HepG2 (cell line): ENCODE results near the gene KRTAP10-5. TPM values are rescaled to one million over a fixed set of nuclear protein-coding genes. Genes with fewer than 3 reads are reported as not detected.
A peak's percentile ranks its signal among the peaks of the same experiment; 100 is the strongest.

Experiments used
- ARNT2 ChIP-seq: sonication (generic); formaldehyde crosslinking; IDR thresholded peaks from 2 replicates; pipeline ENCODE4 v1.8.0; 2022; ENCODE audit warnings: mild to moderate bottlenecking, low read depth, missing genetic modification reagents, moderate library complexity
- ATAD3A ChIP-seq: sonication (generic); formaldehyde crosslinking; IDR thresholded peaks from 2 replicates; pipeline ENCODE4 v1.4.0; 2020; ENCODE audit warnings: missing genetic modification reagents
- CCDC6 ChIP-seq: sonication (generic); formaldehyde crosslinking; IDR thresholded peaks from 2 replicates; pipeline ENCODE4 v1.8.1; 2022; ENCODE audit warnings: mild to moderate bottlenecking, missing genetic modification reagents, moderate library complexity
- GATA4 ChIP-seq: sonication (generic); IDR thresholded peaks from 2 replicates; pipeline ENCODE4 v1.6.1; 2016; ENCODE audit warnings: antibody characterized with exemption, low read depth, borderline replicate concordance
- HNRNPUL1 ChIP-seq: fragments of 200-400 bp; formaldehyde crosslinking; IDR thresholded peaks from 2 replicates; pipeline ENCODE4 v1.6.1; 2017; ENCODE audit warnings: low read depth, mild to moderate bottlenecking, low read length, moderate library complexity
- MXD3 ChIP-seq: IDR thresholded peaks from 2 replicates; pipeline ENCODE4 v1.6.1; 2016; ENCODE audit warnings: mild to moderate bottlenecking, missing biosample characterization, missing genetic modification reagents
- NFE2L1 ChIP-seq: sonication (generic); formaldehyde crosslinking; IDR thresholded peaks from 2 replicates; pipeline ENCODE4 v1.4.0; 2020; ENCODE audit warnings: missing genetic modification reagents, mild to moderate bottlenecking, borderline replicate concordance
- NR2F6 ChIP-seq, 2 experiments: IDR thresholded peaks; 2 replicates each; pipeline ENCODE4 v1.6.1; 2016; ENCODE audit warnings: antibody characterized with exemption in 1 of 2, mild to moderate bottlenecking in 1 of 2
- POGZ ChIP-seq: sonication (generic); formaldehyde crosslinking; IDR thresholded peaks from 2 replicates; pipeline ENCODE4 v1.4.0; 2020; ENCODE audit warnings: mild to moderate bottlenecking, missing genetic modification reagents
- ZC3H13 ChIP-seq: sonication (generic); formaldehyde crosslinking; IDR thresholded peaks from 2 replicates; pipeline ENCODE4 v1.8.1; 2023; ENCODE audit warnings: mild to moderate bottlenecking, missing genetic modification reagents, moderate library complexity
- ZFAT ChIP-seq: sonication (generic); formaldehyde crosslinking; conservative IDR thresholded peaks from 2 replicates; pipeline ENCODE4 v1.8.1; 2023; ENCODE audit warnings: missing genetic modification reagents, inconsistent platforms
- ZFP36L2 ChIP-seq: sonication (generic); formaldehyde crosslinking; IDR thresholded peaks from 2 replicates; pipeline ENCODE4 v1.4.0; 2020; ENCODE audit warnings: missing genetic modification reagents
- ZFY ChIP-seq: sonication (generic); formaldehyde crosslinking; IDR thresholded peaks from 2 replicates; pipeline ENCODE4 v1.4.0; 2020; ENCODE audit warnings: missing genetic modification reagents
- ZHX1 ChIP-seq: sonication (generic); formaldehyde crosslinking; IDR thresholded peaks from 2 replicates; pipeline ENCODE4 v1.8.1; 2022; ENCODE audit warnings: low read depth, mild to moderate bottlenecking, missing genetic modification reagents
- ZNF101 ChIP-seq: sonication (generic); formaldehyde crosslinking; IDR thresholded peaks from 2 replicates; pipeline ENCODE4 v1.4.0; 2020; ENCODE audit warnings: mild to moderate bottlenecking, low read depth, missing genetic modification reagents, borderline replicate concordance
- ZNF296 ChIP-seq: sonication (generic); formaldehyde crosslinking; conservative IDR thresholded peaks from 2 replicates; pipeline ENCODE4 v1.5.0; 2020; ENCODE audit warnings: mild to moderate bottlenecking, missing genetic modification reagents
- ZNF543 ChIP-seq: sonication (generic); formaldehyde crosslinking; IDR thresholded peaks from 2 replicates; pipeline ENCODE4 v1.4.0; 2020; ENCODE audit warnings: mild to moderate bottlenecking, missing genetic modification reagents
- ZNF572 ChIP-seq: sonication (generic); formaldehyde crosslinking; IDR thresholded peaks from 2 replicates; pipeline ENCODE4 v1.5.1; 2020; ENCODE audit warnings: mild to moderate bottlenecking, missing genetic modification reagents
- ZNF670 ChIP-seq: sonication (generic); formaldehyde crosslinking; IDR thresholded peaks from 2 replicates; pipeline ENCODE4 v1.8.0; 2022; ENCODE audit warnings: mild to moderate bottlenecking, missing genetic modification reagents, borderline replicate concordance
- ZNF775 ChIP-seq: sonication (generic); formaldehyde crosslinking; IDR thresholded peaks from 2 replicates; pipeline ENCODE4 v1.4.0; 2020; ENCODE audit warnings: missing genetic modification reagents, mild to moderate bottlenecking, moderate library complexity, borderline replicate concordance
- ZSCAN30 ChIP-seq: sonication (generic); formaldehyde crosslinking; IDR thresholded peaks from 2 replicates; pipeline ENCODE4 v1.5.0; 2020; ENCODE audit warnings: mild to moderate bottlenecking, missing genetic modification reagents
- polyA plus RNA-seq, 8 experiments: library from polyadenylated mRNA; depleted of rRNA in 3 of 8; stranded (reverse) in 7 of 8; unstranded in 1 of 8; fragments of >200 nt; fragmentation: Illumina TruSeq in 4 of 8; extraction: Trizol in 4 of 8; gene quantifications; 2 replicates each; pipeline versions ENCODE4 v1.2.1 to v1.2.3, GENCODE V29; 2011 to 2016; ENCODE audit warnings: low read depth in 4 of 8, missing spikeins in 1 of 8, mixed read lengths in 1 of 8; ENCODE audit not compliant: insufficient read depth in 1 of 8
- total RNA-seq, 5 experiments: library from RNA; depleted of rRNA; stranded (reverse); fragments of >200 nt; fragmentation: Illumina TruSeq; extraction: Trizol; gene quantifications; 2 replicates each; pipeline ENCODE4 v1.2.3, GENCODE V29; 2016; ENCODE audit warnings: low read depth in 1 of 5
- TF ChIP-seq, protein P1 (sequence below): sonication (generic); formaldehyde crosslinking; IDR thresholded peaks from 2 replicates; pipeline ENCODE4 v1.4.0; 2020; ENCODE audit warnings: mild to moderate bottlenecking, missing genetic modification reagents

KRTAP10-5 gene
- total and polyA plus RNA-seq, 2 of the 13 experiments (the other 11 are each of a cell fraction or from before 2014, with no cell fraction given), result not detected

DNA sequence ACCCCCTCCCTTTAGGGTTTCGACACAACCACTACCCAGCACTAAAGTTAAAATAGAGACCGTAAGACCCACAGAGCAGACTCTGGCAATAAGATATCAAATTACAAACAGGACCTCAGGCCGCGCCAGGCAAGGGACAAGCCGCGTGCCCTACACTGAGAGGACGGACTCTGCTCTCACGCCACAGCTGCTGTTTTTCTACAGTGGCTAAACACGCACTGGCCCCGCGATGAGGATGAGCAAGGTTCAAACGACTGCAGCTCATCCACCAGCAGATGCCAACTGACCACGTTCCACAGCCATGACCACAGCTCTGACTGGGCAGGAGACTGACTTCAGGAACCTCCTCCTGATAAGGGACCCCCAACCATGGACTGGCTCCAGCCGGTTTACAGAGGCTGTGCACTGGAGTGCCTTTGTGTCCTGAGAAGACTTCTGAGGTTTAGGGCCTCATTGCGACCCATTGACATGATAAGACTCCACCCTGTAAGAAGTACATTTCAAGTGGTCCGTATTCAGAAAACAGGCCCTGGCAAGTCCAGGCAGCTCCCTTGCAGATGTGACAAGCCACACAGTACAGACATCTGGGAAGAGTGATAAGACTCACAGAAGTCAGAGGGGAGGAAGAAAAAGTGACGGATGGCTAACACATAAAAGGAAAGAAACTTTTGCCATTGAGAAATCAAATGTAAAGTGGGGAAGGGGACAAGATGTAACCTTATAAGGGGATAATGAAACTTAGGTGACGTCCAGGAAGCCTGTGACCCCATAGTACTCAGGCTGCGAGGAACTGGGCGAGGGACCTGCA is 13.4 kb upstream of the KRTAP10-5 start (continued):
- TF ChIP-seq ZFP36L2 (no peak), GATA4 (no peak), NFE2L1 (CRISPR knock-in tag) (no peak), ATAD3A (CRISPR knock-in tag) (no peak), ZFAT (CRISPR knock-in tag) (no peak), ZNF775 (CRISPR knock-in tag) (no peak), ARNT2 (CRISPR knock-in tag) (peak; percentile 61), ZHX1 (CRISPR knock-in tag) (0 out of 2 replicates have a peak, but pooled peaks have one; percentile 68), ZNF543 (peak; percentile 86; the same call in 1 of the 2 replicates), NR2F6 (IDR thresholded peaks at IDR 0.05) (no peak), NR2F6 (CRISPR knock-in tag; IDR thresholded peaks at IDR 0.05) (peak; percentile 65), ZNF101 (CRISPR knock-in tag) (no peak), HNRNPUL1 (no peak), ZFY (peak; percentile 73), POGZ (peak; percentile 27; the same call in 1 of the 2 replicates), ZNF670 (CRISPR knock-in tag) (peak; percentile 100), ZNF572 (CRISPR knock-in tag) (no peak), ZNF296 (CRISPR knock-in tag) (peak; percentile 70; the same call in 1 of the 2 replicates), ZSCAN30 (no peak), CCDC6 (CRISPR knock-in tag) (peak; percentile 84; the same call in 1 of the 2 replicates), ZC3H13 (CRISPR knock-in tag) (0 out of 2 replicates have a peak, but pooled peaks have one; percentile 66), MXD3 (CRISPR knock-in tag) (peak; percentile 54; the same call in 1 of the 2 replicates)
- TF ChIP-seq, protein P1, sequence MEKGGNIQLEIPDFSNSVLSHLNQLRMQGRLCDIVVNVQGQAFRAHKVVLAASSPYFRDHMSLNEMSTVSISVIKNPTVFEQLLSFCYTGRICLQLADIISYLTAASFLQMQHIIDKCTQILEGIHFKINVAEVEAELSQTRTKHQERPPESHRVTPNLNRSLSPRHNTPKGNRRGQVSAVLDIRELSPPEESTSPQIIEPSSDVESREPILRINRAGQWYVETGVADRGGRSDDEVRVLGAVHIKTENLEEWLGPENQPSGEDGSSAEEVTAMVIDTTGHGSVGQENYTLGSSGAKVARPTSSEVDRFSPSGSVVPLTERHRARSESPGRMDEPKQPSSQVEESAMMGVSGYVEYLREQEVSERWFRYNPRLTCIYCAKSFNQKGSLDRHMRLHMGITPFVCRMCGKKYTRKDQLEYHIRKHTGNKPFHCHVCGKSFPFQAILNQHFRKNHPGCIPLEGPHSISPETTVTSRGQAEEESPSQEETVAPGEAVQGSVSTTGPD (CRISPR knock-in tag), result no peak
